Measurements from ENCODE around the gene CLDN6.
"Not testable (repeated sequence)": the region's sequence is repeated elsewhere in the genome, so short reads cannot be mapped to it uniquely, and the experiment has no call there.

GRCh38 chr16:3053330-3053710 is 35.3 kb upstream of the CLDN6 start:
- TF ChIP-seq, protein P1, sequence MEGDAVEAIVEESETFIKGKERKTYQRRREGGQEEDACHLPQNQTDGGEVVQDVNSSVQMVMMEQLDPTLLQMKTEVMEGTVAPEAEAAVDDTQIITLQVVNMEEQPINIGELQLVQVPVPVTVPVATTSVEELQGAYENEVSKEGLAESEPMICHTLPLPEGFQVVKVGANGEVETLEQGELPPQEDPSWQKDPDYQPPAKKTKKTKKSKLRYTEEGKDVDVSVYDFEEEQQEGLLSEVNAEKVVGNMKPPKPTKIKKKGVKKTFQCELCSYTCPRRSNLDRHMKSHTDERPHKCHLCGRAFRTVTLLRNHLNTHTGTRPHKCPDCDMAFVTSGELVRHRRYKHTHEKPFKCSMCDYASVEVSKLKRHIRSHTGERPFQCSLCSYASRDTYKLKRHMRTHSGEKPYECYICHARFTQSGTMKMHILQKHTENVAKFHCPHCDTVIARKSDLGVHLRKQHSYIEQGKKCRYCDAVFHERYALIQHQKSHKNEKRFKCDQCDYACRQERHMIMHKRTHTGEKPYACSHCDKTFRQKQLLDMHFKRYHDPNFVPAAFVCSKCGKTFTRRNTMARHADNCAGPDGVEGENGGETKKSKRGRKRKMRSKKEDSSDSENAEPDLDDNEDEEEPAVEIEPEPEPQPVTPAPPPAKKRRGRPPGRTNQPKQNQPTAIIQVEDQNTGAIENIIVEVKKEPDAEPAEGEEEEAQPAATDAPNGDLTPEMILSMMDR (IDR thresholded peaks at IDR 0.05): not testable (repeated sequence)
- not testable (repeated sequence) for TF ChIP-seq POLR2A (IDR thresholded peaks at IDR 0.05)

Data from vagina (tissue), 2 donors.